HG03575 (cell line): ENCODE measurements around the gene CACNA2D1.
"Not testable (repeated sequence)": the region's sequence is repeated elsewhere in the genome, so short reads cannot be mapped to it uniquely, and the experiment has no call there.

ENCODE experiments used
- ATAC-seq: cut with Tn5 transposase; IDR thresholded peaks from one replicate; pipeline ENCODE4 v1.9.1; 2021; ENCODE audit not compliant: unreplicated experiment, insufficient number of reproducible peaks, low FRiP score; ENCODE audit errors: extremely low read depth

The CACNA2D1 gene

GRCh38 chr7:82397879-82398524 is 45.6 kb downstream of the CACNA2D1 start:
- ATAC-seq = no peak

DNA sequence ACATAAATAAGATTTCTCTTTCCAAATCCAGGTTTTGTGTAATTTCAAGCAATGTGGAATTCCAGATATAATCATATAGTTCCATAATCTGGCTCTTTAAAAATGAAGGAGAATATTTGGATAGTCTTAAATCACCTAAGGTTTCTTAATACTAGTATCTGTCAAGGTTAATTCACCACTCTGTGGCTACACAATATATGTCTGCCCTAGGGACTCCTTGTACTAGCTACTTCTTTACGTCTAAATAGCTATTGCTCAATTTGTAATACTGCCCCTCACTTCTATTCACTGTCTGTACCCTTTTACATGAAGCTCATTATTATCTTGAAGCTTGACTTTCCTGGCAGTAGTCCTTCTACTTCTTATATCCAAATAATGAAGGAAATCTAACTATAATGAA is 47.2 kb downstream of the CACNA2D1 start:
- no peak for ATAC-seq

DNA sequence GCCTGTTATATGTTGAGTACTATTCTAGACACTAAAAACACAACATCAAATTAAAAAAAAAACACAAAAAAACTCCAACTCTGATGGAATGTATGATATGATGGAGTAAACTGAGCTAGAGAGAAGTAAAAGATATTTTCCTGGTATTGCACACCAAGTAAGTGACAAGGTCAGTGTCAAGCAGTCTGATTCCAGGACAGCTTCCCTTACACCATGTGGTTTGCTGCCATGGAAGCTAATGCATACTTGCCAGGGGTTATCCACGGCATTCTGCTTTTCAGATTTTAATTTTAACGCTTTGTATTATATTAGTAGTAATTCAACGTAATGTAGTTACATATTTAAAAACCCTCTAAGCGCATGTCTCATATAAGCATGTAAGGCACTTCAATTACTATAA is 48.4 kb downstream of the CACNA2D1 start:
- no peak for ATAC-seq

DNA sequence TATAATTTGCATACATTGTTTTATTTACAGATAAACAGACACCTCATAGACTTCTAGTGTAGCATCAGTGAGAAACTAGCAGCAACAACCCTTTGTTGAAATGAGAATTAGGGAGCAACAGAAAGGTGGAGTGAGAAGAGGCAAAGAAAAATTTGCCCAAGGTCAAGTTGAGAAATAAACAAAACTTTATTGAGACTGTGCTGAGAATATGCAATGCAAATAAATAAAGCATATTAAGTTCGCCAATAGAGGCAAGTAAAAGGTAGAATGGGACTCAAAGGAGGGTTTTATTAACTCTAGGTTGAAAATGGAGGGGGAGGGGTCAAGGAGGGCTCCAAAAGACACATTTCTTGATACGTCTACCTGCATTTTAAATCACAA is 49.7 kb downstream of the CACNA2D1 start:
- no peak for ATAC-seq

DNA sequence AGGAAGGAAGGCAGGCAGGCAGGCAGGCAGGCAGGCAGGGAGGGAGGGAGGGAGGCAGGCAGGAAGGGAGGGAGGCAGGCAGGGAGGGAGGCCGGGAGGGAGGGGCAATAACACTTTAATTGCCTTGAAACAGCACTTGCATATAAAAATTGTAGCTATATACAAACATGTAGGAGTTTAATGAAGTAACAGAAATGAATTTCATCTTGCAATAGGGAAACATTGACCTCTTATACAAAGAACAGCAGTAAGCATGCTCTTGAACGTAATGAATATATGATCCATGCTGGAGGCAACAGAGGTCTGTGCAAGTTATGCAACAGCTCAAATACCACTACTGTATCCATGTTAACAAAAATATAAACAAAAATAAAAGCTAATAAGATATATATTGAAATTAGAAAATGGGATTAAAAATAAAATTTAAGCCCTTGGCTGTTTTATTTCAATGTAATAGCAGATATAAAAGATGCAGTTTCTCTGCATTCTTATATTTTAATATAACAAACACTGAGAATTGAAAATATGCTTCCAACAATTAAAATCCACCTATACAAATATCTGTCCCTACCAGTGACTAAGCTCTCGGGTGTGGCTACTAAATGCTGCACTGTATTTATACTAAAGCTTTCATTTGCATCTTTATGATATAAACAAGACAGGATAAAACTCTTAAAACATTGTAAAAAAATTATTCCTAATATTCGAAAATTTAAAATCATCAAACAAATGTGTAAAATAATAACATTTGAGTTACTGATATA is 50.3 kb downstream of the CACNA2D1 start:
- no peak for ATAC-seq

- ATAC-seq = no peak
These were observed 52.6 kb downstream of the CACNA2D1 start for GRCh38 chr7:82390936-82391335.

GRCh38 chr7:82389876-82390275 is 53.7 kb downstream of the CACNA2D1 start:
- ATAC-seq = no peak

GRCh38 chr7:82388138-82388537 is 55.4 kb downstream of the CACNA2D1 start:
- ATAC-seq = no peak

DNA sequence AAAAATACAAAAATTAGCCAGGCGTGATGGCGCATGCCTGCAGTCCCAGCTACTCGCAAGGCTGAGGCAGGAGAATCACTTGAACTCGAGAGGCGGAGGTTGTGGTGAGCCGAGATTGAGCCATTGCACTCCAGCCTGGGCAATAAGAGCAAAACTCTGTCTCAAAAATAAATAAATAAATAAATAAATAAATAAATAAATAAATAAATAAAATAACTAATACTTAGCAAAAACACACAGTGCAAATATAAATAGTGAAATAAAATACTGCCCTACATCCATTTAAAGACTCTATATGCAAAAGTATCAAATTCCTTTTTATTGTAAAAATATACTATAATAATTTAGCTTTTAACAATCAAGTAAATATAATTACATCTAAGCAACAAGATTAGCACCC is 57.0 kb downstream of the CACNA2D1 start:
- not testable (repeated sequence) for ATAC-seq

- no peak for ATAC-seq
These were observed 58.8 kb downstream of the CACNA2D1 start for GRCh38 chr7:82384779-82385178.

GRCh38 chr7:82384051-82384464 is 59.5 kb downstream of the CACNA2D1 start:
- ATAC-seq = no peak

GRCh38 chr7:82382276-82382675 is 61.3 kb downstream of the CACNA2D1 start:
- no peak for ATAC-seq

DNA sequence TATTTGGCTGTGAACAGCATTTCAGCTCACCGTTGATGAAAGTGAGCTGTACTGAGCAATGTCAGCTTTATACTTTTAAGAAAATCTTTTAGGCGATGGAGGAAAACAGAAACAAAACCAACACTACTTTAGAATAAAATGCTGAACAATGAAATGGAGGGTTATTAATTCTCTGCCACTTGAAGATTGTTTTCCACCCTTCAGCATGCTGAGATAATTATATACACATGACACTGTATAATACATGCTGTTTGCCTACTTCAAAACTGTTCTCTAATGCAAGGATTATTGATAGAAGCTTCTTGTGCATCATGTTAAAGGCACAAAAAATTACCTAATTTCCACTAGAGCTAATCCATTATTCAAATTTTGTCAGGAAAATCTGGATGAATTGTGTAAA is 66.8 kb downstream of the CACNA2D1 start:
- no peak for ATAC-seq

DNA sequence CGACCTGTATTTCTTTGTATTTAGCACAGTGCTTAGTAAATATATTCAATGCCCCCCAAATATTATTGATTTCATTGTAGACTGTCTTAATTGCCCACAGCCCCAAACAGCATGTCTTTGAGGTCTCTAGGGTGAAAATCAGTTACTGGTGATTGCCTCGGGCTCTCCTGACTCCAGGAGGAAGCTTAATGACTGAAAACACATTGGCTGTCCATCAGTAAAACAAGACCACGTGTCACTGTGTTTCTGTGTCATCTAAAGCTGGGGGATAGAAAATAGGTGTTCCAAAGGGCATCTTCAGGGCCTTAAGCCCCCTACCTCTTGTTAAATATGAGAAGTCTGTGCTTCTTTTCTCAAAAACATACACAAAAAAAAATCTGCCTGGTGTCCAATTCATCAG is 67.9 kb downstream of the CACNA2D1 start:
- no peak for ATAC-seq

GRCh38 chr7:82375129-82375528 is 68.4 kb downstream of the CACNA2D1 start:
- no peak for ATAC-seq

GRCh38 chr7:82373926-82374635 is 69.5 kb downstream of the CACNA2D1 start:
- ATAC-seq = no peak

- ATAC-seq = no peak
These were observed 78.9 kb downstream of the CACNA2D1 start for GRCh38 chr7:82364671-82365070.

DNA sequence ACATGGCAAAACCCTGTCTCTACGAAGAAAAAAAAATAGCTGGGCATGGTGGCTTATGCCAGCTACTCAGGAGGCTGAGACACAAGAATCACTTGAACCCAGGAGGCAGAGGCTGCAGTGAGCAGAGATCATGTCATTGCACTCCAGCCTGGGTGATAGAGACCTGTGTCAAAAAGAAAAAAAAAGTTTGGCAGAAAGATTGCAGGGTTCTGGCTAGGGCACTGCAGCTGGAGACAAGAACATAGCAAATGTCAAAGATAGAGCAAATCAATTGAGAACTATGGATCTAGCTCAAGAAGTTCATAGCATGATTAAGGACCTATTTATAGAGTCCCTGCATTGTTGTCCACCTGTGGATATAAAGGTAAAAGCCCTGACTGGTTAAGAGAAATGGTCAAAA is 79.5 kb downstream of the CACNA2D1 start:
- no peak for ATAC-seq

- no peak for ATAC-seq
These were observed 81.4 kb downstream of the CACNA2D1 start for GRCh38 chr7:82362129-82362706.
